ENCODE data around the gene CCDC78.

The CCDC78 gene

GRCh38 chr16:734208-734980, 8.2 kb upstream of the CCDC78 start:
- Mint-ChIP-seq H3K4me3 (no peak overlapping the region), H3K27ac (no peak overlapping the region), H3K4me1 (peaks cover 5% of the 10 kb centered on the region), H3K9me3 (no peaks in the 10 kb centered on the region), H3K36me3 (peaks cover 7% of the 10 kb centered on the region), H3K27me3 (no peaks in the 10 kb centered on the region)

- H3K4me1 Mint-ChIP-seq = no peaks in the 10 kb centered on the region
- no peaks in the 10 kb centered on the region for H3K9me3 Mint-ChIP-seq
Measured at GRCh38 chr16:733382-734207, 7.4 kb upstream of the CCDC78 start.

DNA sequence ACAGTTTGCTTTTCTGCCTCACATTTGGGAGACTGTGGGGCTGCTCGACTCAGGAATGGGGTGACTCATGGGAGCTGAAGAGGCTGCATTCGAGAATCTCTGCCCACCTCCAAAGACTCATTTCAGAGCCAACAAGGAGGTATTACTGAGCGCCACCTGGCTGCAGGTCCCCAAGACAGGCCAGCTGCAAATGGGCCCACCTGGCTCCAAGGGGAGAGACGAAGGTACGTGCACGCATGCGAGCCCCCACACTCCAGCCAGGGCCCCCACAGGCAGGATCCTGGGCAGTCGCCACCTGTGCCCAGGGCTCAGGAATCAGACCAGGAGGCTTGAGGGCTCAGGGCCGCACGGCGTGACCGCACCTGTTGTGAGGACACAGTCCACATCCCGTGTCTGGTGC, 6.7 kb upstream of the CCDC78 start:
- H3K27me3 Mint-ChIP-seq = no peaks in the 10 kb centered on the region
- H3K9me3 Mint-ChIP-seq = no peaks in the 10 kb centered on the region
- H3K27ac Mint-ChIP-seq = no peak overlapping the region
- no peaks in the 10 kb centered on the region for H3K4me1 Mint-ChIP-seq
- H3K36me3 Mint-ChIP-seq = peaks cover 5% of the 10 kb centered on the region
- no peak overlapping the region for H3K4me3 Mint-ChIP-seq

More at GRCh38 chr16:733382-734207, 7.4 kb upstream of the CCDC78 start:
- no peak overlapping the region for H3K4me3 Mint-ChIP-seq
- H3K36me3 Mint-ChIP-seq = peaks cover 7% of the 10 kb centered on the region
- no peak overlapping the region for H3K27ac Mint-ChIP-seq
- H3K27me3 Mint-ChIP-seq = no peaks in the 10 kb centered on the region

DNA sequence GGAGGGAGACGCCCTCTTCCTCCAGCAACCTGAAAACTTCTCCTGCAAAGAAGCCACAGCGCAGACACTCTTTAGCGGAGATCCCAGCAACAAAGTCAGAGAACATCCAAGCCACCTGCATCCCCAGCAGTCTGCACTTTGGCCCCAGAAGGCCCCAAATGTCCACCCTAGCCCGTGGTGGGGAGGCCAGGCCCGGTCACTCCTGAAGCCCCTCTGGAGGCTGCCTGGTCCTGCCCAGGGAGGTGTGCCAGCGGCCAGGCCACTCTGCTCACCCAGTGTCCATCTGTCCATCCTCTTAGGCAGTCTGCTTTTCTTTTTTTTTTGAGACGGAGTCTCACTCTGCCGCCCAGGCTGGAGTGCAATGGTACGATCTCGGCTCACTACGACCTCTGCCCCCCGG, 6.1 kb upstream of the CCDC78 start:
- Mint-ChIP-seq H3K27ac (no peak overlapping the region), H3K36me3 (peaks cover 3% of the 10 kb centered on the region), H3K4me3 (no peak overlapping the region), H3K9me3 (no peaks in the 10 kb centered on the region), H3K4me1 (no peaks in the 10 kb centered on the region), H3K27me3 (no peaks in the 10 kb centered on the region)

DNA sequence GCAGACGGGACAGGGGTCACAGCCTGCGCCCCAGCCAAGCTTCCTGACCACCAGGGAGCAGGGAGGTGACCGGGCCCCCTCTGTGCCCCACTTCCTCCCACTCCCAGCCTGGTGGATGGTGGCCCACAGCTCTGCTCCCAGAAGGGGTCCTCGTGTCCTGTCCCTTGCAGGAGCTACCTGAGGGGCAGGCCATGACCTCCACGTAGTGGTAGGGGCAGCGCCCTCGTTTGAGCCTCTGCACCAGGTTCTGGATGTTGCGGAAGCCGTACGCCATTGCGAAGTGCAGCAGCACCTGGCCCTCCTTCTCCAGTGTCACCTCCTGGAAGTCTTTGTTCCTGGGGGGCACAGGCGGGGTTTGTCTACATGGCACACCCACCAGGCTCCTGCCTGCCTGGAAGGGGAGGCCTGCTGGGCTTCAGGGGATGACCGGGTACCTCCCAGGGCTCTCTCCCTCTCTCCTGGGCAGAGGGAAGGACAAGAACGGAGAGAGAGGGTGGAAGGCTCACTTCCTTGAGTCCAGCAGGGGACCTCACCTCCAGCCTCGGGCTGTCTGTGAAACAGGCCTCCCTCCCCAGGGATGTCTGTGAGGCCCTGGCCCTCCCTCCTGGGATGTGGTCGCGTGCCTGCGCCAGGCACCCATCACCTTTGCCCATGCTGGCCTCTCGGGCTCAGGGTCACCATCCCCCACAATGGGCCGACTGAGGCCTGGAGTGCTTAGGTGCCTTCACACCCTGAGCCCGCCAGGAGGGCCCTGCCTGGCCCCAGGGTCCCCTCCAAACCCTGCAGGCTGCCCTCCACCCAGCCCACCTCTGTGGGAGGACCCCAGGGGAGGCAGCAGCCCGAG, 4.6 kb upstream of the CCDC78 start:
- H3K4me1 Mint-ChIP-seq = no peaks in the 10 kb centered on the region
- peaks cover 3% of the 10 kb centered on the region for H3K36me3 Mint-ChIP-seq
- H3K4me3 Mint-ChIP-seq = no peak overlapping the region
- H3K9me3 Mint-ChIP-seq = no peaks in the 10 kb centered on the region
- H3K27ac Mint-ChIP-seq = no peak overlapping the region
- H3K27me3 Mint-ChIP-seq = no peaks in the 10 kb centered on the region

- H3K4me1 Mint-ChIP-seq = no peaks in the 10 kb centered on the region
- peak overlapping the region; percentile 23 for H3K4me3 Mint-ChIP-seq
Measured at GRCh38 chr16:729768-730665, 3.8 kb upstream of the CCDC78 start.

DNA sequence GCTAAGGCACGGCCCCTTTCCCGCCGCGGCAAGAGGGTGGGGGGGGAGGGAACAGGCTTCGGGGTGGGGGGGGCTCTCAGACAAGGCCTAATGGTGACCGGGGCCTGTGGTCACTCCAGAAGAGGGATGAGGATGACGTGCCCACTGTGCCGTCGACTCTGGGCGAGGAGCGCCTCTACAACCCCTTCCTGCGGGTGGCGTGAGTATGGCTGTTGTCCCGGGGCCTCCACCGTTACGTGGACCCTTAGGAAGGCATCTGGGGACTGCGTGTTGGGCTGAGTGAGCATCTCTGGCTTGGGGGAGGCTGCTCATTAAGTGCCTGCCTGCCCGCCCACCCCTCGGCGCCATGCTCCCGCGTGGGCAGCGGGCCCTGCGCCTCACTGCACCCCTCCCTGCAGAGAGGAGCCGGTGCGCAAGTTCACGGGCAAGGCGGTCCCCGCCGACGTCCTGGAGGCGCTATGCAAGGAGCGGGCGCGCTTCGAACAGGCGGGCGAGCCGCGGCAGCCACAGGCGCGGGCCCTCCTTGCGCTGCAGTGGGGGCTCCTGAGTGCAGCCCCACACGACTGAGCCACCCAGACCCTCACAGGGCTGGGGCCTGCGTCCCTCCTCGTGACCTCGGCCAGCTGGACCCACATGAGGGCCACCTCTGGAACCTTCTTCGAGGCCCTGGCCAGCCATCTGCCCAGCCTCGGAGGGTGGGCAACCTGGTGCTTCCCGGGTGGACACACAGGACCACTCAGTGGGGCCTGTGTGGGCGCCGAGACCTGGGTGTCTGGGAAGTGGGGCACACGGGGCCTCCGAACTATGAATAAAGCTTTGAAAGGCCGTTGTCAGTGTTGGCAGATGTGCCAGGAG, 2.9 kb upstream of the CCDC78 start:
- Mint-ChIP-seq H3K27me3 (no peaks in the 10 kb centered on the region), H3K4me1 (no peaks in the 10 kb centered on the region), H3K36me3 (no peaks in the 10 kb centered on the region), H3K4me3 (no peak overlapping the region), H3K9me3 (no peaks in the 10 kb centered on the region), H3K27ac (no peak overlapping the region)

More at GRCh38 chr16:729768-730665, 3.8 kb upstream of the CCDC78 start:
- Mint-ChIP-seq H3K36me3 (no peaks in the 10 kb centered on the region), H3K9me3 (no peaks in the 10 kb centered on the region), H3K27me3 (no peaks in the 10 kb centered on the region), H3K27ac (no peak overlapping the region)

- Mint-ChIP-seq H3K4me3 (no peak overlapping the region), H3K9me3 (no peaks in the 10 kb centered on the region), H3K36me3 (no peaks in the 10 kb centered on the region), H3K4me1 (no peaks in the 10 kb centered on the region), H3K27ac (no peak overlapping the region), H3K27me3 (no peaks in the 10 kb centered on the region)
Measured at GRCh38 chr16:728131-728889, 2.1 kb upstream of the CCDC78 start.

- Mint-ChIP-seq H3K27ac (no peak overlapping the region), H3K27me3 (no peaks in the 10 kb centered on the region), H3K4me3 (peak overlapping the region; percentile 42), H3K4me1 (no peaks in the 10 kb centered on the region), H3K36me3 (no peaks in the 10 kb centered on the region), H3K9me3 (no peaks in the 10 kb centered on the region)
Measured at GRCh38 chr16:727291-727977, 1.2 kb upstream of the CCDC78 start.

DNA sequence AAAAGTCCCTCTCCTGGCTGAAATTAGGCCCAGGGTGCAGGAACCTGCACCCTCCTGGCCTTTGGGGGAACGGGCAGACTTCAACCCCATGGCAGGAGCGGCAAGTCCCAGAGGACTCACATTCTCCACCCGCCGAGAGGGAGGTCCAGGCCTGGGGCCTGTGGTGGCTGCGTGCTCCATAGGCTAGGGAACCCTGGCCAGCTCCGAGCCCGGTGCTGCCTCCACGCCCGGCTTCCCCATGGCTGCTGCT, 130 bp downstream of the CCDC78 start:
- no peak overlapping the region for H3K4me3 Mint-ChIP-seq
- H3K9me3 Mint-ChIP-seq = no peaks in the 10 kb centered on the region
- no peaks in the 10 kb centered on the region for H3K4me1 Mint-ChIP-seq
- no peaks in the 10 kb centered on the region for H3K27me3 Mint-ChIP-seq
- no peaks in the 10 kb centered on the region for H3K36me3 Mint-ChIP-seq
- H3K27ac Mint-ChIP-seq = no peak overlapping the region

DNA sequence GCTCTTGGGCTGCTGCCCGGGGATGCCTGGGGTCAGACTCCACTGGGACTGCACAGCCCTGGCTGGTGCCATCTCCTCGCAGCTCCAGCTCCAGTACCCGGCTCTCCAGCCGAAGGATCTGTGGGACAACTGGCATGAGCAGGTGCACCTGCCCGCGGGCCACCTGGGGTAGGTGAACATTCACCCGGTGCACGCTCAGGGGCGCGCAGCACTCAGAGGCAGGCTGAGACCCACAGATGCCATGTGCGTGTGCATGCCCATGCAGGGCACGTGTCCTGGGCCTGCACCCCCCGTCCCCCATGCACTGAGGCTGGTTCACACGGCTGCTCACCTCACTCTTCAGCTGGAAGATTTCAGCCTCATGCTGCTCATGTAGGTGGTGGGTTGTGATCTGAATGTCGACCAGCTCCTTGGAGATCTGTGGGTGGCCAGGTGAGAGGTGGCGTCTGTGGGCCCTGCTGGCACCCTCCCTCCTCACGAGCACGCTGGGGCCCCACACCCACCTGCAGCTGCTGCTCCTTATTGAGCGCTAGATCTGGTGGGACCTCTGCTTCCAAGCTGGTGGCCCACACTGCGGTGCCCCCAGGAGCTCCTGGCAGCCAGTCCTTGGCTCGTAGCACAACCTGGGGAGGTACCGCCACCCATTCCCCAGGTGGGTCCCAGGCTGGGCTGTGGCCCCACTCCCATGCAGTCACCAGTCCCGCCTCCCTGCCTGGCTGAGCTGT, 618 bp downstream of the CCDC78 start:
- no peaks in the 10 kb centered on the region for H3K4me1 Mint-ChIP-seq
- H3K4me3 Mint-ChIP-seq = no peak overlapping the region
- H3K36me3 Mint-ChIP-seq = no peaks in the 10 kb centered on the region
- no peaks in the 10 kb centered on the region for H3K9me3 Mint-ChIP-seq
- no peak overlapping the region for H3K27ac Mint-ChIP-seq
- no peaks in the 10 kb centered on the region for H3K27me3 Mint-ChIP-seq

GRCh38 chr16:725041-725376, 1.2 kb downstream of the CCDC78 start:
- Mint-ChIP-seq H3K4me3 (no peak overlapping the region), H3K4me1 (peaks cover 4% of the 10 kb centered on the region)

More at GRCh38 chr16:725041-725376, 1.2 kb downstream of the CCDC78 start:
- no peaks in the 10 kb centered on the region for H3K9me3 Mint-ChIP-seq
- no peak overlapping the region for H3K27ac Mint-ChIP-seq
- H3K36me3 Mint-ChIP-seq = no peaks in the 10 kb centered on the region
- no peaks in the 10 kb centered on the region for H3K27me3 Mint-ChIP-seq
